HK-2 (cell line): ENCODE data around the gene ZNF768.
"Not testable (repeated sequence)": the region's sequence is repeated elsewhere in the genome, so short reads cannot be mapped to it uniquely, and the experiment has no call there.

Source experiments
- DNase-seq: peaks from one replicate; pipeline ENCODE4 v3.0.0-alpha.2; 2018; ENCODE audit not compliant: unreplicated experiment

The ZNF768 gene

DNA sequence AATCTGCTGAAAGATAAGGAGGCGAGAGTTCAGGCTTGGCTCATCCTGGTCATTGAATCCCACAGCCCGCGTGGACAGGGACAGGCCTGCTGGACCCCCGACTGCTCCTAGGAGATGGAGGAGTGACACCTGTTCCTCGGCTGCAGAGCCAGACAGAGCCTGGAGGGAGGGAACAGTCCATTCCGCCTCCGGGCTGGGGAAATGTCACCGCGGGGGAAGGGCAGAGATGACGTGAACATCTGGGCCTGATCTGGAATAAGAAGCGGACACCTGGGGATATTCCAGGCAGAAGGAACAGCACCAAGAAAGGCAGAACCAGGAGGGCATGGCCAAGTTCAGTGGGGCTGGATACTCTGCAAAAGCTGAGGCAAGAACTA is 6.8 kb upstream of the ZNF768 start:
- DNase-seq, result no peak

DNA sequence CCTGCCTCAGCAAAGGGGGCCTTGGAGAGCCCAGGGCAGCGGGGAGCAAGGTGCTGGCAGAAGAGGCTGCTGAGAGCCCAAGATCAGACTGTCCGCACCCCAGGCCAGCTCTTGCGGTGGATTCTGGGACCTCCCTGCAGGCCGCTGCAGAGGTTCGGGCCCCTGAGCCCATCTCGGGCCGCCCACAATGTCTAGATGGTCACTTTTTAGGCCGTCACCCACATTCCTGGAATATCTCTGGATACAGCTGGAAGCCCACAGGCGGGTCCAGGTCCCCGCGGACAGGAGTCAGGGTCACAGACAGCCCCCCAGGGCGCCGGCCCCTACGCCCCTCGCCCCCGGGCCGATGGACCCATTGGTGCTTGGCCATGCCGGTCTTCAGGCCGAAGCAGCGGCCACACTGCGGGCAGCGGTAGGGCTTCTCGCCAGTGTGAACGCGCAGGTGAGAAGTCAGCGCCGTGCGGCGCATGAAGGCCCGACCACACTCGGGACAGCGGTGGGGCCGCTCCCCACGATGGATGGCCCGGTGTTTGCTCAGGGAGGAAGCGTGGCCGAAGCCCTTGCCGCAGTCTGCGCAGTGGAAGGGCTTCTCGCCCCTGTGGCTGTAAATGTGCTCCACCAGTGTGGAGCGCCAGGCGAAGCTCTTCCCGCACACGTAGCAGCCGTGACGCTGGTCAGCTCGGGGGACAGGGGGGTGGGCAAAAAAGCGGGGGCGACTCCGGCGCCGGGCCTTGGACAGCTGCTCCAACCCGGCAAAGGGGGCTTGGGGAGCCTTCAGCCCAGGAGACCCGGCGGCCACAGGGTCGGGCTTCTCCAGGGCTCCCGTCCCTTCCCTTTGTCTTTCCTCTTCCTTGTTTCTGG is 6.1 kb upstream of the ZNF768 start:
- no peak for DNase-seq

DNA sequence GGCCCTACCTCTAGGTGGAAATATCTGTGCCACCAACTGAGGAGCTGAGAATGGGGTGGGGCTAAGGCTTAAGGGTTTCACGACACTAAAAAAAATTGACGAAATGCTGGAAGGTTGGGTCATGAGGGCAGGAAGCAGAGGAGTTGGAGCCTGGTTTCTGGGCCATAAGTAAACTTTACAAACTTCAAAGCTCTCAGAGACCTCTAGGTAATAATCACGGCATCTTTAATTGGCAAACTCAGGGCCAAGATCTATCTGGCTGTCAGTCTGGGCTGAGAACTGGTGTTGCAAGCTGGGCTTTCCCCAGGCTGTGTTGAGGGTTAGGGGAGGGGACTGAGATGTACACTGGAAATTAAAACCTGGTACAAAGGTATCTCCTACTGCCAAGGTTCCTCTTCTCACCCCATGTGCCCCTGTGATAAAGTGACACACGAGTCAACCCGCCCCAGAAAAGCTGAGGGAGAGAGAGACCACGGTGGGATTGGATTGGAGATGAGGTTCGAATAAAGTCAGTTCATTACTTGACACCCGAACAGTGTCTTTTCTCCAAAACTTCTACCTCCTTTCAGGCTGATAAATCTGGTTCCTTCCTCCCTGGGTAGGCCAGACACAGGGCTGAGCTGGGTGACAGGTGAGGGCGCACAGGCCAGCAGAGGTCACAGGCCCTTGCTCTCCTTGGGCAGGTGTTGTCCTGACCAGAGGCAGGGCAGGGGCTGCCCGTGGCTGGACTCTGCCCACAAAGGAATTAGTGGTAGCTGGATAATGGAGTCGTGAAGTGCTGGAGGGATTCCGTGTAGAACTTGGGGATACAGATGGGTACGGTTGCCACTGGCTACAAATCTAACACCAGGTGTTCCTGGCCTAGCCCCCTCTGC is 4.0 kb upstream of the ZNF768 start:
- DNase-seq, result no peak

DNA sequence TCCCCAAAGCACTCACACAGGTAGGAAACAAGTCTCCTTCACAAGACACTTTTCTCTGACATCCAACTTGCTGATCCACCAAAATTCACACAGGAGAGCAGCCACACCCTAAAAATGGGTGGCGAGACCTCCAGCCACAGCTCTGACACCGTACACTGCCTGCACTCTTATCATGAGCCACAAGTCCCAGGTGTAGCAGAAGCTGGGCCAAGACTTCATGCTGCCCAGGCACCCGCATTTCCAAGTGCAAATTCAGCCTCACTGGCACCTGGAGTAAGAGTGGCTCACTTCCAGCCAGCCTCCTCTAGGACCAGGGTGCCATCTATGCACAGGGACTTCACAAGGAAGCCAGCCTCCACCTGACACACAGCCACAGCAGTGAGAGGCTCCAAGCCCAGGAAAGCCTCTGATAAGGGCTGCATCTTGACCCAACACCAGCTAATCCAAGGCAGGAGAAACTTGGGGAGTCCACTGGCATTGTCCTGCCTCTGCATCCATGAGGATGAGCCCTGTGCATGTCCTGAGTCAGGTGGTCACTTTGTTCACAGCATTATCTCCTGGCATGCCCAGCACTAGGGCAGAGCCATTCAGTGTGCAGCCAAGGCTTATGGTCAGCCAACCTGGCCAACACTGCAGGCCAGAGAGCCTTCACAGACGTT is 2.6 kb upstream of the ZNF768 start:
- no peak for DNase-seq

DNA sequence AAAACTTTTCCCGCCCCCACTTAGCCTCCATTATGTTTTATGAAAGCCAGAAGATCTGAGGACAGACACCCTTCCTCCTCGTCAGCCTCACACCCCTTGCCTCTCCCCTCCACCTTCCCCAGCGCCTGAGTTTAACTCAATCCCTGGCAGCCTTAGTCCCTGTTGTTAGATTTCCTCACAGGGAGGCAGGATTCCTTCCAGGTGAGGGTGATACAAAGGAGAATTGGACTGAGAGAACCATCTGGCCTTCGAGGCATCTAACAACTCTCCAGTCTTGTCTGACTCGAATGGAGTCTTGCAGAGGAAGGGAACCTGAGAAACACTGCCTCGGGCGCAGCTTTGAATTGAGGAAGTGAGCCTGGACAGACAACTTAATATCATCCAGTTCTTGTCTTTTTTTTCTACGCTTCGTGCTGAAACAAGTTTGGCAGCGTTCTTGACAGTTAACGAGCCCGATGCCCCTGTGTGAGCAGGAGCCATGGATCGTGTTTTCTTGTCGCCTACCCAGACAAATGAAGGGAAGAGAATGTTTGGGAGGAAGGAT is 1.3 kb upstream of the ZNF768 start:
- no peak for DNase-seq

DNA sequence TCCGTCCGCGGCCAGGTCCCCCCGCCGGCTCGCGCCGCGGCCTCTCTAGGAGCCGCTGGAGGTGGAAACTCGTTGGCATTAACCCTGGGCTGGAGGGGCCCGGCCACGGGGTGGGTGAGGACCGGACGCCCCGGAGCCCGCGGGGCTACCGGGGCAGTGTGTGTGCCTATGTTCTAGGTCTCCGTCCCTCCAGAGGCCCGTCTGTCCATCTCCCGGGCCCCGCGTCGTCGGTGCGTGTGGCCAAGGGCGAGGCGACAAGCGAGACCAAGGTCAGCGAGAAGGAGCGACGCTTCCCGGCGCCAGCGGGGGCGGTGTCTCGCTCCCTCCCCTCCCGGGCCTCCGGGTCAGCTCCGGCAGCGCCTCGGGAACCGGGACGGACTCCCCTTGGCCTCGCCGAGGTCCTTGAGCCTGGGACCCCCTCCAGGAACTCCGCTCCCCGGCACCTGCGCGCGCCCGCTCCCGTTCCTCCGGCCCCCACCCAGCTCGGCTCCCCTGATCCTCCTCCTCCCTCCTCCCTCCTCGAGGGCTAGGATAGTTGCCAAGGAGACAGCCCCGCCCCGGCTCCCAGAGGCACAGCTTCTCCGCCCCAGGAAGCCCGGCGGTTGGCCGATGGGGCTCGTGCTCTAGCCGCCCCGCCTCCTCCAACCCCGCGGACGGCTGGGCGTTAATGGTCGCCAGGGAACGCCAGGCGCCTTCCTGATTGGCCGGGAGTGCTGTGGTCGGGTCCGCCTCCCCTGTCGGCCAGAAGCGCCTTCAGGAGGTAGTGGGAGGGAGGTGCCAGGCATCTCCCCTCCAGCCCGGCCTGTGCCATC is 663 bp upstream of the ZNF768 start:
- peak; percentile 95 for DNase-seq

DNA sequence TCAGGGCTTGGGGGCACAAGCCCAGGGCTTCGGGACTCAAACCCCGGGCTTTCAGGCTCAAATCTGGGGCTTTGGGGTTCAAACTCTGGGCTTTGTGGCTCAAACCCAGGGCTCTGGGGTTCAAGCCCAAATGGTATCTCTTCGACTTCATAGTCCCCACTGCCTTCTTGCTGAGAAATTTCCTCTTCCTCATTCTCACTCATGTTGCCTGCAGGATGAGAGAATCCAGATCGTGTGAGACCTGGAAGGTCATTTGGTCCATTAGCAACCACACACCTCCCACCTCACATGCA is 576 bp downstream of the ZNF768 start:
- DNase-seq, result no peak

DNA sequence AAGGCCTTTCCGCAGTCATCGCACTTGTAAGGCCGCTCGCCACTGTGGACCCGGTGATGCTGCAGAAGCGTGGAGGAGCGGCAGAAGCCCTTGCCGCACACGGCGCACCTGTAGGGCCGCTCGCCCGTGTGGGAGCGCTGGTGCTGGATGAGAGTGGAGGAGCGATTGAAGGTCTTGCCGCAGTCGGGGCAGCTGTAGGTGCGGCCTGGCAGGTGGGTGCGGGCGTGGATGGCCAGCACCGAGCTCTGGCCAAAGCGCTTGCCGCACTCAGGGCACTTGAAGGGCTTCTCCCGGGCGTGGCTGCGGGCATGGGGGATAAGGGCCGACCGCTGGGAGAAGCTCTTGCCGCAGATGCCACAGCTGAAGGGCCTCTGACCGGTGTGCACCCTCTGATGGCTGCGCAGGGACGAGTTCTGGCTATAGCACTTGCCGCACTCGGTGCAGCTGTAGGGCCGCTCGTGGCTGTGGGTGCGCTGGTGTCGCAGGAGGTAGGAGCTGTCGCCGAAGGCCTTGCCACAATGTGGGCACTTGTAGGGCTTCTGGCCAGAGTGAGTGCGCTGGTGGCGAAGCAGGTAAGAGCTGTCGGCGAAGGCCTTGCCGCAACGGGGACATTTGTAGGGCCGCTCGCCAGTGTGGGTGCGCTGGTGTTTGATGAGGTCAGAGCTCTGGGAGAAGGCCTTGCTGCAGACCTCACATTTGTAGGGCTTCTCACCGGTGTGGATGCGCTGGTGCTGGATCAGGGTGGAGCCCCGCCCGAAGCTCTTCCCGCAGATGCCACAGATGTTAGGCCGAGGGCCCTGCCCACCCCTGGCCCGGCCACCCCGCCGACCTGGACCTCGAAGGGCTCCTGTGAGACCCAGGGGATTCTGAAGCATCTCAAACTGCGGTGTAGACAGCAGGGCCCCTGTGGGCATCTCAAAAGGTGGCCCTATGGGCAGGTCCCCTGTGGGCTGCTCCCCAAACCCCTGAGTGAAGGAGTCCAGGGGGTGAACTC is 1.5 kb downstream of the ZNF768 start:
- no peak for DNase-seq

DNA sequence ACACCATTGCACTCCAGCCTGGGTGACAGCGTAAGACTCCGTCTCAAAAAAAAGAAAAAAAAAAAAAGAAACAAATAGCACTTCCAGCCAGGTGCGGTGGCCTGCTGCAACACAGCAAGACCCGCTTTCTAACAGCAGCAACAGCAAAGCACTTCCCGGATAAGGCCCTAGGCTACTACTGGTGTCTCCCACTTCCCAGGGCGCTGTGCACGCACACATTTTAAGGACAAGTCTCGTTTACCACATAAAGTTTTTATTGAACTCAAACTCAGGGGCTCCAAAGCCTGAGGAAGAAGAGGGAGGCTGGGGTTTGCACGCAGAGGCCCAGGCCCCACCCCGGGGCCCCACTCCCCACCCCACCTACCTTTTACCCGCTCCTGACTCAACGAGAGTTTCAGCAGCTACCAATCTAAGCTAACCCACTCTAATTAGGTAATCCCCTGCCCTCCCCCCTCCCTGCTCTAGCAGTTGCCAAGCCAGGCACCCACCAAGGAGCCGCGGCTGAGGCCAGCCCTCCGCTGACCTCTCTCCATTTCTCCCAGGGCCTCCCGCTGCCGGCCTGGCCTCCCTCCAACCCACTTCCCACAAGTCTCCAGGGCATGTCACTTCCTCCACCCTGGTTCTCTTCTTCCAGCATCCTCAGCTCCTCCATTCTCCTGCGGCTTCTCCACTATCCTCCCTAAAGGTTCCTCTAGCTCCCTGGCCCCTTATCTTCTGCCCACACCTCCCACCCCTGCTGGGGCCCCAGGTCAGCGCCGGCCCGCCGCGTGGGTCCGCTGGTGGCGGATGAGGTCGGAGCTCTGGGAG is 2.4 kb downstream of the ZNF768 start:
- peak; percentile 13 for DNase-seq

DNA sequence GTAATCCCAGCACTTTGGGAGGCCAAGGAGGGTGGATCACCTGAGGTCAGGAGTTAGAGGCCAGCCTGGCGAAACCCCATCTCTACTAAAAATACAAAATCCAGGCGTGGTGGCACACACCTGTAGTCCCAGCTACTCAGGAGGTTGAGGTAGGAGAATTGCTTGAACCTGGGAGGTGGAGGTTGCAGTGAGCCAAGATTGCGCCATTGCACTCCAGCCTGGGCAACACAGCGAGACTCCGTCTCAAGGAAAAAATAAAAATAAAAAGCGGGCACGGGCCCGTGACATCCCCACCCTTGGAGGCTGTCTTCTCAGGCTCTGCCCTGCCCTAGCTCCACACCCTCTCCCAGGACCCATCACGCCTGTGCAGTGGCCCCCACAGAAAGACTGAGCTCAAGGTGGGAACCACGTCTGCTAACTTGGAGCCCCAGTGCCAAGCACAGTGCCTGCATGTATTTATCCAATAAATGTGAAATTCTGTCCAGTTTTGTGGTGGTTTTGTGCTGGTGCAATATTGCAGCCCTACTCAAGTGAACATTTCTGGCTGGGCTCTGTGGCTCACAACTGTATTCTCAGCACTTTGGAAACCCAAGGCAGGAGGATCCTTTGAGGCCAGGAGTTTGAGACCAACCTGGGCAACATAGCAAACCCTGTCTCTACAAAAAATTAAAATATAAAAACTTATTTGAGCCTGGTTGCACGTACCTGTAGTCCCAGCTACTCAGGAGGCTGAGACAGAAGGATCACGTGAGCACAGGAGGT is 3.5 kb downstream of the ZNF768 start:
- not testable (repeated sequence) for DNase-seq

DNA sequence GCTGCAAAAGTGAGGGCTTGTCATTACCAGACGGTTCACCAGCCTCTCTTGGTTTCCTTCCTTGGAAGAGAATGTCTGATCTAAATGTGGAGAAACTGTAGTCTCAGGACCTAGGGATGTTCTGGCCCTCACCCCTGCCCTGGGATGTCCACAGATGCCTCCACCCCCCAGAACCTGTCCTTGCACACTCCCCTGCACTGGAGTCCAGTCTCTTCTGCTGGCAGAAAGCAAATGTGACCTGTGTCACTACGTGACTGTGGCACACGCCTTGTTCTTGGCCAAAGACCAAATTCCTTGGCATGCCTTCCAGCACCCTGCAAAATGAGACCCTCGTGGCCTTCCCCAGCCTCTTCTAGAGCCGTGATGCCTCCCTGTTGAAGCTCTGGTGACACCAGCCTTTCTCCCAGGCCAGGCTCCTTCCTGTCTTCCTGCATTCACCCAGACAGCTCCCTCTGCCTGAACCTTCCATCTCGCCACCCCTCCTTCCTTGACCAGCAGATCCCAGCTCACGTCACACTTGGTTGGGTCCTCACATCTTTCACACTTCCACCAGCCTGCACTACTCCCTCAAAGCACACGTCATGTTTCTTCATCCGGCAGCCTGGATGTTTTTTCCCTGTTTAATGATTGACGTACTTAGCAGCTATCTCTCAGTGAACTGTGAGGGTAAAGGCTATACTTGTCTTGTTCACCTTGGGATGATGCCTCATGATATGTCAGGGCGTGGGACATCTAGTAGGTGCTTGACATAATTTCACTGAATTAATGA is 4.3 kb downstream of the ZNF768 start:
- peak; percentile 64 for DNase-seq

DNA sequence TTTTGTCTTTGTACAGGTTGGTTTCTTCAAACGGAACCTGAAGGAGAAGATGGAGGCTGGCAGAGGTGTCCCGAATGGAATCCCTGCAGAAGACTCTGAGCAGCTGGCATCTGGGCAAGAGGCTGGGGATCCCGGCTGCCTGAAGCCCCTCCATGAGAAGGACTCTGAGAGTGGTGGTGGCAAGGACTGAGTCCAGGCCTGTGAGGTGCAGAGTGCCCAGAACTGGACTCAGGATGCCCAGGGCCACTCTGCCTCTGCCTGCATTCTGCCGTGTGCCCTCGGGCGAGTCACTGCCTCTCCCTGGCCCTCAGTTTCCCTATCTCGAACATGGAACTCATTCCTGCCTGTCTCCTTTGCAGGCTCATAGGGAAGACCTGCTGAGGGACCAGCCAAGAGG is 4.9 kb downstream of the ZNF768 start:
- DNase-seq, result no peak

DNA sequence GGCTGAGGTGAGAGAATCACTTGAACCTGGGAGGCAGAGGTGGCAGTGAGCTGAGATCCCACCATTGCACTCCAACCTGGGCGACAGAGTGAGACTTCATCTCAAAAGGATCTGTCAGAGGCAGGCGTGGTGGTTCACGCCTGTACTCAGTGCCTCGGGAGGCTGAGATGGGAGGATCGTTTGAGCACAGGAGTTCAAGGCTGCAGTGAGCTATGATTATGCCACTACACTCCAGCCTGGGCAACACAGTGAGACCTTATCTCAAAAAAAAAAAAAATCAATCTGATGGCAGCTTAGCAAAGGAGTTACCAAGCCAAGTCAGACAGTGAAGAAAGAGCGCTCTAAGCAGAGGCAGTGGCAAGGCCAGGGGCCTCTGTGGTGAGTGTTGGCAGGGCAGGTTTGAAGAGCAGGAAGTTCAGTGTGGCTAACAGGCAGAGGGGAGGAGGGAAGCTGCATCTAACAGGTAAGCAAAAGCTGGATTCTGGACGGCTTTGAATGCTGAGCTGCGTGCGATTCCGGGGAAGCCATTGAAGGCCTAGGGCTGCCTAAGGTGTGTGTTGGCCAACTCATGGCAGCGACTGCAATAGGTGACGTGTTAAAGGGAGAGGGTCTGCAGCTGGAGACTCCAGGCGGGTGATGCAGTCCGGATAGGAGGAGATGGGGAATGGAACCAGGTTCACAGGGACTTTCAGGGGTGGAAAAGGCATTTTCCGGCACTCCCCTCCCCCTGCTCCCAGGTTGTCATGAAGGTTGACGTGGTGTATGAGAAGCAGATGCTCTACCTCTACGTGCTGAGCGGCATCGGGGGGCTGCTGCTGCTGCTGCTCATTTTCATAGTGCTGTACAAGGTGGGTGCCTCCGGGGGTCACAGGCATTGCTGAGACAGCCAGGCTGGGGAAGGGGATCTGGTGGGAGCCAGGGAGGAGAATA is 7.0 kb downstream of the ZNF768 start:
- no peak for DNase-seq

DNA sequence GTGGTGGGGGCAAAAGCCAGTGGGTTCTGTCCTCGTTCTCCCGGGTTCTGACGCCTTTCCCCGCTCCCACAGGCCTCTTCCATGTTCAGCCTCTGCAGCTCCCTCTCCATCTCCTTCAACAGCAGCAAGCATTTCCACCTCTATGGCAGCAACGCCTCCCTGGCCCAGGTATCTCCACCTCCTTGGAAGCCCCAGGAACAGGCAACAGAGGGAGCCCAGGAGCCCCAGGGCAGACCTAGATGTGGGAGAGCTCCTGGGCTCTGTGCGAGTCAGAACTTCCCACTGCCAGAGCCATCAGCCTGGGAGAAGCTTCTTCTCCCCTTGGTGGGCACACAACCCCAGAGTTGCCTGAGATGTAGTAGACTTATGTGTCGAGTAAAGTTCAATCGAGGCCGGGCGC is 7.8 kb downstream of the ZNF768 start:
- no peak for DNase-seq

DNA sequence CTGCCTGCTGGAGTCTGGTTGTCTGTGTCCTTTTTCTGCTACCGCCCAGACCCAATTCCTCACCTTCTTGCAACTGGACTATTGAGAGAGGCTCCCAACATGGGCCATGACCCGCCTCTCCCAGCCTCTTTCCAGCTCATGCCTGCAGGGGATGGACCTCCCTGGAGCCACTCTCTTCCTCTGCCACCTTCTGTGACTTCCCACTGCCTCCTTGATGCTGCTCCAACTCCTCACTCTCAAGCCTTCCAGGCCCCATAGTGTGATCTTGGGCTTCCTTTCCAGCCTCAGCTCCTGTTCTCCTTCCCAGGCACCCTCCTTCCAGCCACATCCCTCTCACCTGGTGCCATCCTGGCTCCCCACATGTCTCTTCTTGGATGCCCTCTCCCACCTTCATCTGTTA is 11.1 kb downstream of the ZNF768 start:
- DNase-seq, result no peak

DNA sequence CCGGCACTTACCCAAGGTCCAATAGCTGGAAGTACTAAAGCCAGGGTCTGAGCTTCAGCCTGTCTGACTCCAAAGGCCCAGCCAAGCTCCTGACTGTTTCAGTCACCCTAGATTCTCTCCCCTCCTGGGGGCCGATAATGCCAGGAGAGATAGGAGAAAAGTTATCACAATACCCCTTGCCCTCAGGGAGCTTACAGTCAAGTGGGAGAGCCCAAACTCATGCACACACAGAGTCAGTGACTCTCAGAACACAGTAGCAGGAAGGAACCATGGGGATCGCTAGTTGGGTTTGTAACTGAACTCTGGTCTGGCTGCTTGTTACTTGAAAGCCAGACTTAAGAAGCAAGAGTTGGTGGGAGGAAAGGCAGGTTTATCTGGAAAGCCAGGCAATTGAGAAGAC is 14.9 kb downstream of the ZNF768 start:
- DNase-seq, result no peak
